ENCODE measurements around the gene POLR3H. TPM values are rescaled to one million over a fixed set of nuclear protein-coding genes. Genes with fewer than 3 reads are reported as not detected.

Gene POLR3H
- total RNA-seq, 2 donors from 2014 or later: 27.8 to 29.1 TPM

DNA sequence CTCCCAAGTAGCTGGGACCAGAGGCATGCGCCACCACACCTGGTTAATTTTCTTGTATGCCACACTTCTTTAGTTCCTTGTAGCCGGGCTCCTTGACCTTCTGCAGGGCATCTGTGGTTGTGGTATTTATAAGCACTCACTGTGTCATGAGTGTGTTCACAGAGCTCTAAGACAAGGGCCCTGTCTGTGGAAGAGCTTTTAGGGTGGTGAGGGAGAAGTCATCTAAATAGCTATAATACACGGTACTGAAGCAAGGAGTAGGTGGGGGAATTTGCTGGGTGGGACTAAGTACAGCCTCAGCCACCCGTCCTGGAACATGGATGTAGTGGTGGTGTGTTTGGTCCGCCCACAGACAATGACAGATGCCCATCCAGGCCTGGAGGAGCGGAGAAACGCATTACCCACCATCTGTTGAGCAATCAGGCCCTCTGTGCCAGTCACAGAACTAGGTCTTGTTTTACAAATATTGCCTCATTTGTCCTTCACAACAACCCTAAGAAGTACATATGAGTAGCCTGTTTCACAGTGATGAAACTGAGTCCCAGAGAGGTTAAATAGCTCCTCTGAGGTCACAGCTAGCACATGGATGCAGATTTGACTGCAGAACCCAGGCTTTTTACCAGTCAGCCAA lies 65.3 kb downstream of the POLR3H start:
- Histone ChIP-seq H3K27ac (no peak overlapping the region), H3K36me3 (no peaks in the 10 kb centered on the region), H3K4me1 (replicated peaks) (no peaks in the 10 kb centered on the region), H3K4me3 (no peak overlapping the region), H3K9me3 (no peaks in the 10 kb centered on the region), H3K27me3 (replicated peaks; ENCODE audit: insufficient read depth) (no peaks in the 10 kb centered on the region)
- TF ChIP-seq POLR2A (IDR thresholded peaks at IDR 0.05): no peak
- TF ChIP-seq, protein P1, sequence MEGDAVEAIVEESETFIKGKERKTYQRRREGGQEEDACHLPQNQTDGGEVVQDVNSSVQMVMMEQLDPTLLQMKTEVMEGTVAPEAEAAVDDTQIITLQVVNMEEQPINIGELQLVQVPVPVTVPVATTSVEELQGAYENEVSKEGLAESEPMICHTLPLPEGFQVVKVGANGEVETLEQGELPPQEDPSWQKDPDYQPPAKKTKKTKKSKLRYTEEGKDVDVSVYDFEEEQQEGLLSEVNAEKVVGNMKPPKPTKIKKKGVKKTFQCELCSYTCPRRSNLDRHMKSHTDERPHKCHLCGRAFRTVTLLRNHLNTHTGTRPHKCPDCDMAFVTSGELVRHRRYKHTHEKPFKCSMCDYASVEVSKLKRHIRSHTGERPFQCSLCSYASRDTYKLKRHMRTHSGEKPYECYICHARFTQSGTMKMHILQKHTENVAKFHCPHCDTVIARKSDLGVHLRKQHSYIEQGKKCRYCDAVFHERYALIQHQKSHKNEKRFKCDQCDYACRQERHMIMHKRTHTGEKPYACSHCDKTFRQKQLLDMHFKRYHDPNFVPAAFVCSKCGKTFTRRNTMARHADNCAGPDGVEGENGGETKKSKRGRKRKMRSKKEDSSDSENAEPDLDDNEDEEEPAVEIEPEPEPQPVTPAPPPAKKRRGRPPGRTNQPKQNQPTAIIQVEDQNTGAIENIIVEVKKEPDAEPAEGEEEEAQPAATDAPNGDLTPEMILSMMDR (IDR thresholded peaks at IDR 0.05): no peak
- no peak for TF ChIP-seq POLR2AphosphoS5 (IDR thresholded peaks at IDR 0.05)
- intact Hi-C loops (cut with DNase I): no loop called here
- DNase-seq (ENCODE audit: low spot score): no peak
- 86% methylated on average over 7 of the region's 7 CpGs for WGBS

DNA sequence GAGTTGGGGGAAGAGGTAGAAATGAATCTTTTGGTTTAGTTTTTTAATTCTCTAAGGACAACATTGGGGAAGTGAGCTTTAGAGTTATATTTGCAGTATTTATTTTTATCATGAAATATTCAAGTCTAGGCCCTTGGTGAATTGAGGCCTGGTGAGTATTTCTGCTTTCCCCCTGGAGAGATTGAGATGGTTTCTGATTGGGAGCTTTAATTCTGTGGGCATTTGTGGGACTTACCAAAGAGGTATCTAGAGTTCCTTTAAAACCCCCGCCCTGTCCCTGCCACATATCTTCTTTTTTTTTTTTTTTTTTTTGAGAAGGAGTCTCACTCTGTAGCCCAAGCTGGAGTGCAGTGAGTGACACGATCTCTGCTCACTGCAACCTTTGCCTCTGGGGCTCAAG lies 65.8 kb downstream of the POLR3H start:
- H3K27me3 ChIP-seq (replicated peaks; ENCODE audit: insufficient read depth): no peaks in the 10 kb centered on the region
- H3K9me3 ChIP-seq: no peaks in the 10 kb centered on the region
- intact Hi-C loops (cut with DNase I): no loop called here
- no peaks in the 10 kb centered on the region for H3K36me3 ChIP-seq
- DNase-seq (ENCODE audit: low spot score): no peak
- TF ChIP-seq POLR2AphosphoS5 (IDR thresholded peaks at IDR 0.05): no peak
- TF ChIP-seq, protein P1 (IDR thresholded peaks at IDR 0.05): no peak
- no peak for TF ChIP-seq POLR2A (IDR thresholded peaks at IDR 0.05)
- no peak overlapping the region for H3K27ac ChIP-seq
- no peaks in the 10 kb centered on the region for H3K4me1 ChIP-seq (replicated peaks)
- no peak overlapping the region for H3K4me3 ChIP-seq
- 86% methylated on average over 2 of the region's 2 CpGs for WGBS

Other genes starting within 250 kb of the POLR3H start
- gene ZC3H7B, start 242.9 kb downstream of the POLR3H start, total RNA-seq: 10 to 100 TPM; 56.7 to 79.1 TPM
- gene TEF, start 162.5 kb downstream of the POLR3H start, total RNA-seq: 10 to 100 TPM; 26.2 to 51.7 TPM
- 10 to 100 TPM; 56.7 to 80.8 TPM for gene TOB2, start 97.7 kb downstream of the POLR3H start, total RNA-seq
- 10 to 100 TPM; 35.8 to 40.2 TPM for gene PHF5A, start 75.8 kb downstream of the POLR3H start, total RNA-seq
- 100 to 1,000 TPM; 100 to 177 TPM for gene ACO2, start 75.4 kb downstream of the POLR3H start, total RNA-seq
- 10 to 100 TPM in 1 of 2 donors, 1 to 10 TPM in 1; 7.2 to 93.6 TPM for gene CSDC2, start 16.5 kb upstream of the POLR3H start, total RNA-seq
- gene PMM1, start 45.4 kb upstream of the POLR3H start, total RNA-seq: 10 to 100 TPM; 49.0 to 58.6 TPM
- gene DESI1, start 76.6 kb upstream of the POLR3H start, total RNA-seq: 10 to 100 TPM; 16.0 to 22.9 TPM
- gene XRCC6, start 76.8 kb upstream of the POLR3H start, total RNA-seq: 100 to 1,000 TPM; 247 to 254 TPM
- 100 to 1,000 TPM; 150 to 161 TPM for gene SNU13, start 144.4 kb upstream of the POLR3H start, total RNA-seq
- 1 to 10 TPM in 1 of 2 donors, not detected in 1; 7.4 TPM for gene MEI1, start 155.0 kb upstream of the POLR3H start, total RNA-seq